PFSK-1 (cell line): ENCODE measurements around the gene EPHB6.

Source experiments
- FOXP2 ChIP-seq: optimal IDR thresholded peaks from 2 replicates; pipeline ENCODE3; 2011; ENCODE audit warnings: borderline replicate concordance, control low read depth, inconsistent platforms; ENCODE audit not compliant: insufficient read depth; ENCODE audit errors: extremely low read length, extremely low read depth
- POLR2AphosphoS5 ChIP-seq: IDR thresholded peaks from 2 replicates; pipeline ENCODE4 v1.6.1; 2012; ENCODE audit warnings: low read depth, mild to moderate bottlenecking, control low read depth, low read length, moderate library complexity
- SIN3A ChIP-seq: IDR thresholded peaks from 2 replicates; pipeline ENCODE4 v1.6.1; 2012; ENCODE audit warnings: mild to moderate bottlenecking, low read length, moderate library complexity, borderline replicate concordance; ENCODE audit not compliant: insufficient read depth
- TAF1 ChIP-seq: IDR thresholded peaks from 2 replicates; pipeline ENCODE4 v1.6.1; 2012; ENCODE audit warnings: low read length, control low read depth, borderline replicate concordance; ENCODE audit not compliant: insufficient read depth
- TF ChIP-seq, protein P1 (sequence below), 2 experiments: IDR thresholded peaks; 2 replicates each; pipeline versions ENCODE4 v1.6.1 to v1.8.0; 2011 to 2012; ENCODE audit warnings: low read depth in 2 of 2, low read length in 2 of 2, control low read depth in 1 of 2, inconsistent platforms in 1 of 2, mild to moderate bottlenecking in 1 of 2, moderate library complexity in 1 of 2; ENCODE audit not compliant: insufficient read depth in 1 of 2

Gene EPHB6

DNA sequence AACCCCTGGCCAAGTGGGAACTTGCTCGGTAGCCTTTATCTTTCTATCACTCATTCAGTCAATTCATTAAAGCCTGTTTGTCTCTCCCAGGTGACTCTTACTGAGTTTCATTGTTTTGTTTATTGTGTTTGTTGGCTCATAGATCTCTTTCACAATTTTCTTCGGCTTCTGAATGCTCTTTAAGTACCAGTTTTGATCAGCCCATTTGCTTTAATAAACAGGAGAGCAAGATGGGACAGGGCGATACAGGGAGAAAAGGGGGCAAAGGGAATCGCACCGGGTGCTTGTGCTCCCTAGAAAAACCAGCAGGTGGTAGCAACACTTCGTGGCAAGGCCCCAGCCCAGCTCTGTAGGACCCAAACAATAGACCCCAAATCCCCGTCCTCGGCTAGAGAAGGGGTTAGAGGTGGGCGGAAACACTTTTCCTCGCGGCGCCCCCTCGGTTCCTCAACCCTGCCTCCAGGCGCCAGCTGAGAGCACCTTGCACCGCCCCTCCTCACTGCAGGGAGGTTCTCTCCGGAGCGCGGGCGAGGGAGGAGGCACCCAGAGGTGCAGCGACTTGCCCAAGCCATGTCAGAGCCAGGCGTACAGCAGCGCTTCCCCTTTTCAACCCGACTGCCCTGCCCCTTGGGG, 1.0 kb upstream of the EPHB6 start:
- TF ChIP-seq SIN3A: no peak

DNA sequence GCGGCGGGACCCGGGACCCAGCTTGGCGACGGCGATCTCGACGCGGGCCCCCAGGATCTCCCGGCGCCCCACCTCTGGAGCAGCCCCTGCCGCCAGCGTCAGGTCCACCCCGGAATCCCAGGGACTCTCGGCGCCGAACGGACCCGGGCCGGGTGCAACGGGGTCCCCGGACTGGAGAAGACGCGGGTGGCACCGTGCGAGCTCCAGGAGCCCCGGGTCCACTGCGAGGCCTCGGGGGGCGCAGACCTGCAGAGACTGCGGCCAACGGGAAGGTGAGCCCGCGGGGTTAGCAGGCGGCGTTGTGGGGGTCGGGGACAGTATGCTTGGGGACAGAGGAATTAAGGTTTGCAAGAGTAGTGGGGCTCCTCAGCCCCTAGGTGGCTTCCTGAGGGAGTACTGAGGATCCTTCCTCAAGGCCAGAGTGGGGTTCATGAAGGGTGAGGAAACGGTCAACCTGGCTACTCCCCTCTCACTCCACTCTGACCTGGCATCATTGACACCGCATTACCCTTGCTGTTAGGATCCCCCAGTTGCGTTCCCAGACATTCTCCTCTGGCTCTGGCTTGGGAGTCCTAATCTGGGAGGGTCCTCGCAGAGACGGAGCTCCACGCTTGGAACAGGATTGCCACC, 353 bp downstream of the EPHB6 start:
- TF ChIP-seq TAF1: no peak
- no peak for TF ChIP-seq POLR2AphosphoS5
- no peak for TF ChIP-seq FOXP2
- TF ChIP-seq SIN3A: no peak
- TF ChIP-seq, protein P1, sequence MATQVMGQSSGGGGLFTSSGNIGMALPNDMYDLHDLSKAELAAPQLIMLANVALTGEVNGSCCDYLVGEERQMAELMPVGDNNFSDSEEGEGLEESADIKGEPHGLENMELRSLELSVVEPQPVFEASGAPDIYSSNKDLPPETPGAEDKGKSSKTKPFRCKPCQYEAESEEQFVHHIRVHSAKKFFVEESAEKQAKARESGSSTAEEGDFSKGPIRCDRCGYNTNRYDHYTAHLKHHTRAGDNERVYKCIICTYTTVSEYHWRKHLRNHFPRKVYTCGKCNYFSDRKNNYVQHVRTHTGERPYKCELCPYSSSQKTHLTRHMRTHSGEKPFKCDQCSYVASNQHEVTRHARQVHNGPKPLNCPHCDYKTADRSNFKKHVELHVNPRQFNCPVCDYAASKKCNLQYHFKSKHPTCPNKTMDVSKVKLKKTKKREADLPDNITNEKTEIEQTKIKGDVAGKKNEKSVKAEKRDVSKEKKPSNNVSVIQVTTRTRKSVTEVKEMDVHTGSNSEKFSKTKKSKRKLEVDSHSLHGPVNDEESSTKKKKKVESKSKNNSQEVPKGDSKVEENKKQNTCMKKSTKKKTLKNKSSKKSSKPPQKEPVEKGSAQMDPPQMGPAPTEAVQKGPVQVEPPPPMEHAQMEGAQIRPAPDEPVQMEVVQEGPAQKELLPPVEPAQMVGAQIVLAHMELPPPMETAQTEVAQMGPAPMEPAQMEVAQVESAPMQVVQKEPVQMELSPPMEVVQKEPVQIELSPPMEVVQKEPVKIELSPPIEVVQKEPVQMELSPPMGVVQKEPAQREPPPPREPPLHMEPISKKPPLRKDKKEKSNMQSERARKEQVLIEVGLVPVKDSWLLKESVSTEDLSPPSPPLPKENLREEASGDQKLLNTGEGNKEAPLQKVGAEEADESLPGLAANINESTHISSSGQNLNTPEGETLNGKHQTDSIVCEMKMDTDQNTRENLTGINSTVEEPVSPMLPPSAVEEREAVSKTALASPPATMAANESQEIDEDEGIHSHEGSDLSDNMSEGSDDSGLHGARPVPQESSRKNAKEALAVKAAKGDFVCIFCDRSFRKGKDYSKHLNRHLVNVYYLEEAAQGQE (IDR thresholded peaks at IDR 0.05; ENCODE audit: insufficient read depth in 1 of 2, low read depth in 2 of 2, low read length in 2 of 2): no peak

DNA sequence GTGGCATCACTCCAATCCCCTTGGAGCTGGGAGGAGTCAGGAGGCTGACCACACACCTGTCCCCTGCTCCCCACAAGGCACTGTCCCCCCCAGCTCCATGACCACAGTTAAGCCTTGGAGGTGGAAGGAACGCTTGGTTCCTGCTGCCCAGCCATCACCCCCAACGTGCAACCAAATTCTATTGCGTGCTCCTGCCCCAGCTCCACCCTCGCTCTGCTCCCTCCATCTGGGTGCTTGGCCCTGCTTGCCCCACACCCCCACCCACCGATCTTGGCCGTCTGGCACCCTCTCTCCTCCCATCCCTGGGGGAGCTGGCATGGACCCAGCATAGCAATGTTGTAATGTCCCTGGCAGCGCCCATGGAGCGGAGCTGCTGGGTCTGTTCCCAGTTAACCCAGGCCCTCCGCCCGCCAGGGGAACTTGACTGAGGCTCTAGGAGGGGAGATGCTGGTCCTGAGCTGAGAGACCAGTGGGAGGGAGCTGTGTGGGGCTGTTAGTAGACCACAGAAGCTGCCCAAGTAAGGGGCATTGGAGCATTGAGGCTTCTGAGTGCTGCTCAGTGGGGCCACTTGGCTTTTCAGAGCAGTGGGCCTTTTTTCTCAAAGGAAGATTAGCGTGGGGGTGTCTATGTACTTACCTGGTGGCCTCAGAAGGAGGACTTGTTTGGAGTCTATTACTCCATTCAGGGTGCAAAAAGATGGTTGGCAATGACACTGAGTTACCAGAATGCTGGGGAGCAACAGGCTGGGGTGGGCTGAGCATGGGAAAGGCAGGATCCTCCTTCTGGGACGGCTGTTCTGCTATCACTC, 1.1 kb downstream of the EPHB6 start:
- TF ChIP-seq TAF1: no peak
- TF ChIP-seq FOXP2: no peak
- no peak for TF ChIP-seq SIN3A
- TF ChIP-seq POLR2AphosphoS5: no peak
- TF ChIP-seq, protein P1 (IDR thresholded peaks at IDR 0.05; ENCODE audit: insufficient read depth in 1 of 2, low read depth in 2 of 2, low read length in 2 of 2): no peak

DNA sequence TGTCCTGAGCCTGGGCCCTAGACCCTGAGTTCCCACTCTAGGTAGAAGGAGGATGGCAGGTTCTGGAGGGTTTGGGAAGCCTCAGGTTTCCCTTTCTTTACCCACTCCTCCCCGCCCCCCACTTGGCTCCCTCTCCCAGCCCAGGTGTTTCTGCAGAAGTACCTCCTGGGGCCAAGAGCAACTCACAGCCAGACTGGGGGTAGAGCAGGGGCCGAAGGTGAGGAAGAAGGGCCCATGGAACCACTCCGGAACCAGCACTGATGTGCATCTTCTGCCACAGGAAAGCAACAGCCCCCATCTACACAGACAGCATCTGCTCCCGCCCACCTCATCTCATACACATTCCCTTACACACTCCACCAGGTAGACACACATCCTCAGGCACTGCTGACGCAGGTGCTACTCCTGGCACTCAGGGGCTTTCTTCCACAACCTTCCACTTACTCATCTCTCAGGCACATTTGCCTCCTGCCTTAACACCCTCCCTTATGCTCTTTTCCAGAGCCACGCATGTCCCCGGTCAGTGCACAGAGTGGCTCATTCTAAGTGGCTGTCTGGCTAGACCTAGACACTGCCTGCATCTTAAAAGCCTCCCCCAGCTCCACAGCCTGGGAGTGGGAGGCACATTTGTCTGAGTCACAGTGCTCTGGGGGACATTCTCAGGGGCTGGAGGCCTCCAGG, 1.8 kb downstream of the EPHB6 start:
- no peak for TF ChIP-seq TAF1
- TF ChIP-seq, protein P1 (IDR thresholded peaks at IDR 0.05; ENCODE audit: insufficient read depth in 1 of 2, low read depth in 2 of 2, low read length in 2 of 2): no peak
- no peak for TF ChIP-seq FOXP2
- no peak for TF ChIP-seq SIN3A
- no peak for TF ChIP-seq POLR2AphosphoS5

DNA sequence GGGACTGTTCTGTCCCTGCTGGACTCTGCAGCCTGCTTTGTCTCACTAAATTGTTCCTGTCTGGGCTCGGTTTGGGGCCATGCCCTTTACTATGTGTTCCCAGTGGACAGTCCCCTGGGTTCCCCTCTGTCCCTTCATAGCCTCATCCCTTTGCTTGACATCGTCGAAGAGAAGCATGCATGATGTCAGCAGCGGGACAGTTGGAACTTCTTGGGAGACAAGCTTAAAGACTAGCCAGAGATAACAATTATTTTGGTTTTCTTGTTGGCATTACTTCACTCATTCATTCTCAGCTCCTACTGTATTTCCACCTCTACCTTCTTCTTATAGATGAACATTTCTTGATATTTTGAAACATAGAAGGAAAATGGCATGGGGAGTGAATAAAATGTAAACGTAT, 2.7 kb downstream of the EPHB6 start:
- no peak for TF ChIP-seq TAF1
- TF ChIP-seq SIN3A: no peak
- TF ChIP-seq, protein P1 (IDR thresholded peaks at IDR 0.05; ENCODE audit: insufficient read depth in 1 of 2, low read depth in 2 of 2, low read length in 2 of 2): no peak
- no peak for TF ChIP-seq POLR2AphosphoS5
- TF ChIP-seq FOXP2: no peak
